AG09319 (cell line): ENCODE data around the gene SSBP3.

ENCODE experiments used
- DNase-seq: peaks from one replicate; pipeline ENCODE4 v3.0.0-alpha.2; 2010; ENCODE audit warnings: low read depth; ENCODE audit errors: extremely low read depth
- CTCF ChIP-seq: IDR thresholded peaks from 2 replicates; pipeline ENCODE4 v1.5.1; 2011; ENCODE audit warnings: low read depth, mild to moderate bottlenecking, inconsistent platforms, low read length, moderate library complexity

The SSBP3 gene

DNA sequence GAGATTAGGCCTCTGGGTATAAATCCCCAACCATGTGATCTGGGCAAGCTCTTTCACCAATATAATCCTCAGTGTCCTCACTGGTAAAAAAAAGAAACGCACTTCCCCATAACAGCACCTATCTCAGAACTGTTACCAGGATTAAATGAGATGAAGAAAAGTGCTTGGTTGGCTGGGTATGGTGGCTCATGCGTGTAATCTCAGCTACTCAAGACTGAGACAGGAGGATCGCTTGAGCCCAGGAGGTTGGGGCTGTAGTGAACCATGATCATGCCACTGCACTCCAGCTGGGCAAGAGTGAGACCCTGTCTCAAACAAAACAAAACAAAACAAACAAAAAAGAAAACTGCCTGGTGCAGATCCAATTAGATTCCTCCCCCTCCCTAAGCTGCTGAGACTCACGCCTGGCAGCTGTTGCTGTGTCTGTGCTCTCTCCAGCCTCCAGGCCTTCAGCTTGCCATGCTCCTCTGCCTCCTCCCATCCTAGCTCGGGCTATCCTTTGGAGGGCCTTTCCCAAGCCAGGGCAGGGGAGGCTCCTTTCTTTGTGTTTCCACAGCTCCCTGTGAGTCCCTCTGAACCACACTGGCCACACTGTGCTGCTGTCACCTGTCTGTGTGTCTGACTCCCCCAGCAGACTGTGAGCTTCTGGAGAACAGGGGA is 225.4 kb downstream of the SSBP3 start:
- DNase-seq = no peak
- TF ChIP-seq CTCF = no peak

DNA sequence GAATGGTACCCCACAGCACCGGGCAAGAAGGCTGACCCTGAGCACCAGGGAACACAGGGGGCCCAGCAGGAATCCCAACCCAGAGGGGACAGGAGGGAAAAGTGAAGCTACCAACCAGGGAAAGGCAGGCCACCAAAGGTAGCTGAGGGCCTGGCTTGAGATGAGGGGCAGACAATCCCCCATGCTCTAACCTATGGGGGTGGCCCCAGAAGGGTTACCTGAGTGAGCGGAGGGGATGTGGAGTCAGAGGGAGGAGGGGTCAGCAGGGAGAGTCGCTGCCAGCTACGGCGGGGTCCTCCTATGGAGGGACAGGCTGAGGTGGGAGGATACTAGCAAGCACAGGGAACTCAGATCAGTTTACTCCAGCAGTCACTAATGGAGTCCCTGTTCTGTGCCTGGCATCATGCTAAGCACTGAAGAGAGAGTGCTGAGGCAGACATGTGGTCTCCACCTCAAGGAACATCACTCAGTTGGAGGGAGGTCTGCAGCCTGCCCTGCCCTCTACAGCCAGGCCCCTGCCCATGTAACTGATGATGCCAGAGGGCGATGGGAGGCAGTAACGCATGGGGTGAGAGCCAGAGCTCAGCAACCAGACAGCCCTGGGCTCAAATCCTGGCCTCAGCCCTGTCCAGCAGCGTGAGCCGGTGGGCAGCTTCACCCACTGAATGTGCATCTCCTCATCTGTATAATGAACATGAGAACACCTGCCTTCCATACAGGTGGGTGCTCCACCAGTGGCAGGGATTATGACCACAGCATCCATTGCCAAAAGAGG is 227.7 kb downstream of the SSBP3 start:
- TF ChIP-seq CTCF = no peak
- DNase-seq = no peak

GRCh38 chr1:54177726-54178125 is 228.5 kb downstream of the SSBP3 start:
- no peak for DNase-seq

DNA sequence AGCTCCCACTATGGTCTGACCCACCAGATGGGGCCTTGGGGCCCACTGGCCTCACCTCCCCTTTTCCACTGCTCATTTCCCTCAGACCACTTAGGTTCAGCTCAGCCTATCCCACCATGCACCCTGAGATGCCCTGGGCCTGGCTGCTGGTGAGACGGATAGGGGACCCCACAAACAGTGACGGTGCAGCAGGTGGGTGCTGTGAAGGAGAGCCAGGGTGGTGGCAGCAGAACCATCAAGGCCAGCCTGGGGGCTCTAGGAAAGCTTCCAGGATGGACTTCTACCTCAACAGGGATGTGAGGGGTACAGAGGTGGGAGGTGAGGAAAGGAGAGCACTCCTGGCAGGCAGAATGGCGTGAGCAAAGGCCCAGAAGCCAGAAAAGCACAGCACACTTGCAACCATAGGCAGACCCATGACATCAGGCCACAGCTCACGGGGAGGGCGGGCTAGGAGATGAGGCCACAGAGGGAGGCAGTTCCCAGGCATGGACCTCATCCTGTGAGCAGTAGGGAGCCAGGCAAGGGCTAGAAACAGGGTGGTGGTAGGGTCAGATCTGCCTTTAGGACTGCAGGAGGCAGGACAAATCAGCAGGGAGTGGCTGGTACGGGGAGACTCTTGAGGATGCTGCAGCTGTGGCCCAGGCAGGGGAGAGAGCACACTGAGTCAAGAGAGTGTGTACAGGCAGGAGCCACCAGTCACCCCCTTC is 229.4 kb downstream of the SSBP3 start:
- no peak for TF ChIP-seq CTCF
- no peak for DNase-seq

More at GRCh38 chr1:54177726-54178125, 228.5 kb downstream of the SSBP3 start:
- TF ChIP-seq CTCF = no peak
